GM12891 (cell line): Measurements from ENCODE around the gene ADAMTS15.

Experiments
- POLR2A ChIP-seq: IDR thresholded peaks from 2 replicates; pipeline ENCODE4 v1.6.1; 2011; ENCODE audit warnings: low read depth, low read length, control low read depth
- POLR2AphosphoS5 ChIP-seq: IDR thresholded peaks from 2 replicates; pipeline ENCODE4 v1.6.1; 2011; ENCODE audit warnings: low read depth, low read length, control low read depth
- POU2F2 ChIP-seq: IDR thresholded peaks from 2 replicates; pipeline ENCODE4 v1.6.1; 2011; ENCODE audit warnings: low read depth, mild to moderate bottlenecking, control low read depth, low read length, moderate library complexity
- SPI1 ChIP-seq: IDR thresholded peaks from 2 replicates; pipeline ENCODE4 v1.6.1; 2011; ENCODE audit warnings: low read depth, low read length, control low read depth
- TAF1 ChIP-seq: IDR thresholded peaks from 2 replicates; pipeline ENCODE4 v1.6.1; 2011; ENCODE audit warnings: low read depth, low read length, control low read depth

DNA sequence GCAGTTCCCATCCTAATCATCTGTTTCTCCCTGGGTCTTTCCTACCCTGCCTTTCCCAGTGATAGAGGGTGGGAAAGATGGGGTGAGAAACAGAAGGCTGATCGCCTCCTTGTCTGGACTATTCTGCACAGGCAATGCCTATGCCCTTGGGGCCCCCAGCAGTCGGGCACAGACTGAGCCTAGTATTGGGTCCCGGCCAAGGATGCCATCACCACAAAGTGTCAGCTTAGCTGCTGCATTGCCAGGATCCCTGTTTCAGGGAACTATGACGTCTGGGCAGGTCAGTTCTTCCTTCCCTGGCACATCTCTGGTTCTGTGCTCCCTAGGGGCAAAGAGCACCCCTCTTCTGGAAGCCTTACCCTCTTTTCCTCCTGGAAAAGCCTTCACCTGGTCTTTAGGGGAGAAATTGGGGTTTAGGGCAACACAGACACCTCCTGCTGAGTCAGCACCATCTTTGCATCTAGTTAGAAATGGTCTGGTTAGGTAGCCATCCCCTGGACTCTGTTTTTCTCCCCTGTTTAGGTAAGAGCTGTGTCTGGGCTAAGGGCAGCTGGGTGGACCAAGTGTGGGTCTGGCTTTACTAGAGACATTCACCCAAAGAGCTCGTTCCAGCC lies 22.1 kb upstream of the ADAMTS15 start:
- TF ChIP-seq TAF1: no peak
- TF ChIP-seq POU2F2: no peak
- TF ChIP-seq POLR2A: no peak
- no peak for TF ChIP-seq POLR2AphosphoS5
- no peak for TF ChIP-seq SPI1
